ENCODE measurements around the gene DECR2. TPM values are rescaled to one million over a fixed set of nuclear protein-coding genes. Genes with fewer than 3 reads are reported as not detected.

The DECR2 gene
- total RNA-seq, 1 donor from 2014 or later = 17.4 TPM

GRCh38 chr16:430904-431303 is 29.2 kb downstream of the DECR2 start:
- FAIRE-seq (no peak), DNase-seq (ENCODE audit: low read depth) (no peak)
- Mint-ChIP-seq H3K27me3 (ENCODE audit: low read depth, unreplicated experiment) (no peaks in the 10 kb centered on the region), H3K9me3 (ENCODE audit: unreplicated experiment) (no peaks in the 10 kb centered on the region), H3K36me3 (ENCODE audit: low read depth, unreplicated experiment) (peaks cover 7% of the 10 kb centered on the region), H3K4me3 (ENCODE audit: unreplicated experiment) (no peak overlapping the region), H3K4me1 (ENCODE audit: low read depth, unreplicated experiment) (peaks cover 8% of the 10 kb centered on the region), H3K27ac (ENCODE audit: unreplicated experiment) (no peak overlapping the region)
- no peak overlapping the region for H2AFZ ChIP-seq (ENCODE audit: low read depth, low read length)
- no peak overlapping the region for H3K9ac ChIP-seq (ENCODE audit: low read length)
- H3K4me3 ChIP-seq (ENCODE audit: insufficient read depth, low read depth, low read length) = no peak overlapping the region
- TF ChIP-seq CTCF (IDR thresholded peaks at IDR 0.05; ENCODE audit: insufficient read depth, low read depth, low read length) (no peak), EZH2 (IDR thresholded peaks at IDR 0.05; ENCODE audit: insufficient read depth, low read length) (no peak)
- H3K4me1 ChIP-seq (ENCODE audit: insufficient read depth, low read length) = peaks cover 10% of the 10 kb centered on the region
- H3K27ac ChIP-seq (ENCODE audit: low read depth, low read length) = no peak overlapping the region
- peaks cover 61% of the 10 kb centered on the region for H3K79me2 ChIP-seq (ENCODE audit: insufficient read depth, low read length)
- no peaks in the 10 kb centered on the region for H3K27me3 ChIP-seq (ENCODE audit: insufficient read depth, low read length)
- no peaks in the 10 kb centered on the region for H3K9me3 ChIP-seq (ENCODE audit: insufficient read depth, low read depth, low read length)
- H3K36me3 ChIP-seq (ENCODE audit: insufficient read depth, low read length) = no peaks in the 10 kb centered on the region
- peaks cover 54% of the 10 kb centered on the region for H4K20me1 ChIP-seq (ENCODE audit: insufficient read depth, low read length)
- H3K4me2 ChIP-seq (ENCODE audit: low read length) = no peak overlapping the region

GRCh38 chr16:440627-441026 is 38.9 kb downstream of the DECR2 start:
- Histone ChIP-seq H4K20me1 (ENCODE audit: insufficient read depth, low read length) (peaks cover 68% of the 10 kb centered on the region), H3K9me3 (ENCODE audit: insufficient read depth, low read depth, low read length) (no peaks in the 10 kb centered on the region), H3K4me1 (ENCODE audit: insufficient read depth, low read length) (peaks cover 3% of the 10 kb centered on the region), H3K79me2 (ENCODE audit: insufficient read depth, low read length) (peaks cover 69% of the 10 kb centered on the region), H3K36me3 (ENCODE audit: insufficient read depth, low read length) (no peaks in the 10 kb centered on the region), H3K4me3 (ENCODE audit: insufficient read depth, low read depth, low read length) (no peak overlapping the region), H3K4me2 (ENCODE audit: low read length) (no peak overlapping the region), H2AFZ (ENCODE audit: low read depth, low read length) (no peak overlapping the region), H3K27me3 (ENCODE audit: insufficient read depth, low read length) (no peaks in the 10 kb centered on the region), H3K27ac (ENCODE audit: low read depth, low read length) (no peak overlapping the region), H3K9ac (ENCODE audit: low read length) (no peak overlapping the region)
- TF ChIP-seq EZH2 (IDR thresholded peaks at IDR 0.05; ENCODE audit: insufficient read depth, low read length) = no peak
- TF ChIP-seq CTCF (IDR thresholded peaks at IDR 0.05; ENCODE audit: insufficient read depth, low read depth, low read length) = no peak
- no peak overlapping the region for H3K27ac Mint-ChIP-seq (ENCODE audit: unreplicated experiment)
- peaks cover 6% of the 10 kb centered on the region for H3K4me1 Mint-ChIP-seq (ENCODE audit: low read depth, unreplicated experiment)
- DNase-seq (ENCODE audit: low read depth) (no peak), FAIRE-seq (no peak)
- no peaks in the 10 kb centered on the region for H3K9me3 Mint-ChIP-seq (ENCODE audit: unreplicated experiment)
- H3K4me3 Mint-ChIP-seq (ENCODE audit: unreplicated experiment) = no peak overlapping the region
- peaks cover 7% of the 10 kb centered on the region for H3K36me3 Mint-ChIP-seq (ENCODE audit: low read depth, unreplicated experiment)
- no peaks in the 10 kb centered on the region for H3K27me3 Mint-ChIP-seq (ENCODE audit: low read depth, unreplicated experiment)

- Mint-ChIP-seq H3K27ac (ENCODE audit: unreplicated experiment) (no peak overlapping the region), H3K4me3 (ENCODE audit: unreplicated experiment) (no peak overlapping the region), H3K36me3 (ENCODE audit: low read depth, unreplicated experiment) (peaks cover 7% of the 10 kb centered on the region), H3K9me3 (ENCODE audit: unreplicated experiment) (no peaks in the 10 kb centered on the region), H3K4me1 (ENCODE audit: low read depth, unreplicated experiment) (peaks cover 6% of the 10 kb centered on the region), H3K27me3 (ENCODE audit: low read depth, unreplicated experiment) (no peaks in the 10 kb centered on the region)
- no peaks in the 10 kb centered on the region for H3K9me3 ChIP-seq (ENCODE audit: insufficient read depth, low read depth, low read length)
- peaks cover 71% of the 10 kb centered on the region for H4K20me1 ChIP-seq (ENCODE audit: insufficient read depth, low read length)
- DNase-seq (ENCODE audit: low read depth) = no peak
- no peak overlapping the region for H3K4me3 ChIP-seq (ENCODE audit: insufficient read depth, low read depth, low read length)
- H3K4me2 ChIP-seq (ENCODE audit: low read length) = no peak overlapping the region
- H3K27ac ChIP-seq (ENCODE audit: low read depth, low read length) = no peak overlapping the region
- no peak for FAIRE-seq
- peaks cover 3% of the 10 kb centered on the region for H3K4me1 ChIP-seq (ENCODE audit: insufficient read depth, low read length)
- H3K9ac ChIP-seq (ENCODE audit: low read length) = no peak overlapping the region
- H3K27me3 ChIP-seq (ENCODE audit: insufficient read depth, low read length) = no peaks in the 10 kb centered on the region
- no peak overlapping the region for H2AFZ ChIP-seq (ENCODE audit: low read depth, low read length)
- H3K36me3 ChIP-seq (ENCODE audit: insufficient read depth, low read length) = no peaks in the 10 kb centered on the region
- peaks cover 70% of the 10 kb centered on the region for H3K79me2 ChIP-seq (ENCODE audit: insufficient read depth, low read length)
- TF ChIP-seq EZH2 (IDR thresholded peaks at IDR 0.05; ENCODE audit: insufficient read depth, low read length) (no peak), CTCF (IDR thresholded peaks at IDR 0.05; ENCODE audit: insufficient read depth, low read depth, low read length) (no peak)
These were observed 39.8 kb downstream of the DECR2 start for GRCh38 chr16:441447-441846.
